GM15510 (cell line): ENCODE results near the gene PCYOX1L.

ENCODE experiments used
- POLR2A ChIP-seq: IDR thresholded peaks from 3 replicates; pipeline ENCODE4 v1.6.1; 2011; ENCODE audit warnings: borderline replicate concordance; ENCODE audit not compliant: insufficient read length; ENCODE audit errors: extremely low read depth

The PCYOX1L gene

GRCh38 chr5:149413477-149414210 lies 55.8 kb downstream of the PCYOX1L start:
- no peak for TF ChIP-seq POLR2A

GRCh38 chr5:149414405-149415065 lies 56.7 kb downstream of the PCYOX1L start:
- no peak for TF ChIP-seq POLR2A

DNA sequence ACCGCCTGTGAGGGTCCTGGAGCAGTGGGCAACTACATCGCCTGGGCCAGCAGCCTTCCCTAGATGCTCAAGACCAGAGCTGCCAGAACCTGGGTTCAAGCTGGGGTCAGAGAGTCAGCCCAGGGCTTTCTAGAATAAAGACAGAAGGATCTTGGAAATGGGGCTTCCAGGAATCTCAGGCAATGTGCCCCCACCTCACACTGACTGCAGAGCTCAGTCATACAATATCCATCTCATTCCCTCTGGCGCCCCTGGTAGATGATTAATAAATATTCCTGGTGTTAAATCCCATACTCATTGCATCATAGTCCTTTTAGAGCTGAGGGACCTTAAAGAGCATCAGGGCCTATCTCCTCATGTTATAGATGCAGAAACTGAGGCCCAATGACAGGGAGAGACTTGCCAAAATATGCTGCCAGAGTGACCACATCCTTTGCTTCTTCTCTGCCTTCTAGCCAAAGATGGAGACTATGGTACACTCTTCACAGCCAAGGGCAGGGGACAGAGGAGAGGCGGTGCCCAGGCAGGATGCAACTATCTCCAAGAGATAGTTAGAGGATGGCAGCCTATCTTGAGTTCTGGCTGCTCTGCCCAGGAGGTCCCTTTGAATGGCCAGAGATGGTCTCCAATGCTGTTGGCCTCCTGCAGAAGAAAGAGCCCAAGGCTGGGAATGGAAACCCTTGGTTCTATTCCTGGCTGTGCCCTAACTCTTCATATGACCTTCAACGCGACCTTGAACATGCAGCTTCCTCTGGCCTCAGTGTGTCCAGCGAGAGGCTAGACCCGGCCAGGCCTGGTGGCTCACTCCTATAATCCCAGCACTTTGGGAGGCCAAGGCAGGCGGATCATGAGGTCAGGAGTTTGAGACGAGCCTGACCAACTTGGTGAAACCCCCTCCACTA lies 57.5 kb downstream of the PCYOX1L start:
- no peak for TF ChIP-seq POLR2A

- no peak for TF ChIP-seq POLR2A
Measured at GRCh38 chr5:149416987-149417710, 59.3 kb downstream of the PCYOX1L start.

DNA sequence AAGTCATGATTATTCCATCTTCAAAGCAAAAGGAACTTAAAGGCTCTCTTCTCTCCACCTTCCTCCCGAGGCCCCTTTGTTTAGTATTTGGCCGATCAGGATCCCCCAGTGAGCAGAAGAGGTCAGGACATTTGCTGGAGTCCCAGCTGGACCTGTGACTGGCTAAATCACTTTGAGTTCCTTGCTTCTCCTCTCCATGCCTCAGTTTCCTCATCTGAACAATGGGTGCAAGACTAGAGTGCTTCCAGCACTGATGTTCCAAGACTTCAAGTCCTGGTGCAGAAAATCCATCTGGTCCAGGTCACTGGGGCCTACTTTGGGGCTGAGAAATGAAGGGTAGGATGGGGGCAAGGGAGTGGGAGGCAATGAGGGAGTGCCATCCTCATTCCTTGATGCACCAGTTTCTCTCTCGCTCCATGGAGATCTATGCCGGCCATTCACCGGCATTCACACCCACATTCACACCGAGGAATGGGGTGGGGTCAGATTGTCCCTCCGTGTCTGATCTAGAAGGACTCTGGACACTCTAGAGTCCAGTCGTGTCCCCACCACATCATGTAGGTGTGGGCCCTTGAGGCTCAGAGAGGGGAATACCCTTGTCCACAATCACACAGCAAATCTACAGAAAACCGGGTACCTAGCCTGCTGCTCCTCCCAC lies 60.0 kb downstream of the PCYOX1L start:
- no peak for TF ChIP-seq POLR2A

DNA sequence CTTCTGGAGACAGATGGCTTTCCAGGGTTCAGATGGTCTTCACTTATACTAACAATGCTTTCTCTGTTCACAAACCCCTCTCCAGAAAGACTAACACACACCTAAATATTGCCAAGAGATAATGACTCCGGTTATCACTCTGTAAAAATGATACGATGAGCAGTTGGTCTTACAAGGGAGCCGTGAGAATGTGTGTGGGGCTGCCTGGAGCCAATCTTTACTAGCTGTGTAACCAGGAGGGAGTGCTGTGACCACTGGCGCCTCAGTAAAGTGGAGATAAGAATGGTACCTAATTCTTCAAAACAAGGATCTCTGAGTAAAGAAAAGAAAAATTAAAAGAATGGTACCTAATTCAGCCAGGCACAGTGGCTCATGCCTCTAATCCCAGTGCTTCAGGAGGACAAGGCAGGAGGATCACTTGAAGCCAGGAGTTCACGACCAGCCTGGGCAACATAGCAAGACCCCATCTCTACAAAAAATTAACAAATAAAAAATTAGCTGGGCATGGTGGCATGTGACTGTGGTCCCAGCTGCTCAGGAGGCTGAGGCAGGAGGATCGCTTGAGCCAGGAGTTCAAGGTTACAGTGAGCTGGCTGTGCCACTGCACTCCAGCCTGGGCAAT lies 61.2 kb downstream of the PCYOX1L start:
- no peak for TF ChIP-seq POLR2A
